H1 (cell line): ENCODE measurements around the gene SLC8B1. TPM values are rescaled to one million over a fixed set of nuclear protein-coding genes. Genes with fewer than 3 reads are reported as not detected.

Experiments used
- CTCF ChIA-PET: fragments of 300-600 bp; sonication (Branson Sonifier 250); formaldehyde crosslinking; loops from one replicate; lab custom pipeline; 2021; ENCODE audit not compliant: partially characterized antibody; lab: Charles Lee
- POLR2A ChIA-PET: fragments of 300-600 bp; sonication (Branson Sonifier 250); formaldehyde crosslinking; loops from one replicate; lab custom pipeline; 2021; ENCODE audit warnings: inconsistent platforms; ENCODE audit not compliant: partially characterized antibody; lab: Charles Lee
- DNase-seq, 2 experiments: peaks; one replicate each; pipeline versions ENCODE4 v3.0.0 to v3.0.0-alpha.2; 2010 to 2022; ENCODE audit warnings: low spot score in 2 of 2, low read depth in 1 of 2, mixed read lengths in 1 of 2
- FAIRE-seq: peaks from 2 replicates; lab custom pipeline; 2011; peaks lifted over from hg19 to GRCh38; lab: Jason Lieb, UNC
- H2AFZ ChIP-seq: 2 replicates; pipeline ENCODE4 v1.8.1; 2012; ENCODE audit warnings: low read length, inconsistent platforms
- H2AK5ac ChIP-seq: 2 replicates; pipeline ENCODE4 v1.6.1; 2013; ENCODE audit warnings: low read depth, low read length
- H2BK120ac ChIP-seq: replicated peaks from 2 replicates; pipeline ENCODE3; 2013; ENCODE audit warnings: low read depth, low read length, inconsistent platforms
- H2BK12ac ChIP-seq: 2 replicates; pipeline ENCODE4 v1.6.1; 2013; ENCODE audit warnings: low read depth, low read length
- H2BK15ac ChIP-seq: 2 replicates; pipeline ENCODE4 v1.6.1; 2013; ENCODE audit warnings: low read length
- H2BK20ac ChIP-seq: 2 replicates; pipeline ENCODE4 v1.6.1; 2013; ENCODE audit warnings: low read length
- H2BK5ac ChIP-seq: 2 replicates; pipeline ENCODE4 v1.6.1; 2013; ENCODE audit warnings: low read depth, low read length
- H3K14ac ChIP-seq: 2 replicates; pipeline ENCODE4 v1.6.1; 2013; ENCODE audit warnings: inconsistent platforms; ENCODE audit not compliant: insufficient read length
- H3K18ac ChIP-seq: 2 replicates; pipeline ENCODE4 v1.6.1; 2013; ENCODE audit warnings: low read length; ENCODE audit errors: extremely low read depth
- H3K23ac ChIP-seq: 2 replicates; pipeline ENCODE4 v1.6.1; 2013; ENCODE audit warnings: inconsistent platforms; ENCODE audit not compliant: insufficient read length
- H3K23me2 ChIP-seq: 2 replicates; pipeline ENCODE4 v1.6.1; 2013; ENCODE audit warnings: low read depth, low read length
- H3K27ac ChIP-seq: 2 replicates; pipeline ENCODE4 v1.6.1; 2011; ENCODE audit warnings: low read depth, low read length, inconsistent platforms
- H3K27me3 ChIP-seq, 4 experiments: replicated peaks in 1 of 4; 1 replicate in 1 of 4; 2 replicates in 3 of 4; pipeline versions ENCODE4 v1.6.1 to v1.8.1; 2011 to 2013; ENCODE audit warnings: low read length in 3 of 4, mild to moderate bottlenecking in 3 of 4, inconsistent platforms in 2 of 4, mixed read lengths in 2 of 4, moderate library complexity in 1 of 4; ENCODE audit not compliant: control insufficient read depth in 3 of 4, insufficient read depth in 3 of 4; ENCODE audit errors: extremely low read depth in 1 of 4
- H3K36me3 ChIP-seq, 4 experiments: 2 replicates each; pipeline versions ENCODE4 v1.6.1 to v1.8.1; 2011 to 2013; ENCODE audit warnings: mild to moderate bottlenecking in 4 of 4, low read length in 3 of 4, moderate library complexity in 2 of 4, control low read depth in 1 of 4, inconsistent platforms in 1 of 4; ENCODE audit not compliant: insufficient read depth in 4 of 4, control insufficient read depth in 2 of 4
- H3K4ac ChIP-seq: replicated peaks from 2 replicates; pipeline ENCODE3; 2013; ENCODE audit warnings: low read length, low read depth, mixed read lengths, inconsistent platforms; ENCODE audit not compliant: insufficient read length
- H3K4me1 ChIP-seq, 4 experiments: replicated peaks in 1 of 4; 1 replicate in 1 of 4; 2 replicates in 3 of 4; pipeline versions ENCODE4 v1.6.1 to v1.8.1; 2011 to 2013; ENCODE audit warnings: low read length in 3 of 4, inconsistent platforms in 2 of 4, mixed read lengths in 1 of 4; ENCODE audit not compliant: insufficient read depth in 4 of 4, control insufficient read depth in 3 of 4
- H3K4me2 ChIP-seq, 2 experiments: 2 replicates each; pipeline versions ENCODE4 v1.6.1 to v1.8.1; 2011 to 2013; ENCODE audit warnings: low read depth in 2 of 2, low read length in 2 of 2, control low read depth in 1 of 2, inconsistent platforms in 1 of 2, mild to moderate bottlenecking in 1 of 2; ENCODE audit not compliant: insufficient read depth in 1 of 2
- H3K4me3 ChIP-seq, 4 experiments: fragments of 200-600, 300-600 bp in 1 of 4; sonication (generic), shearing (Covaris generic), sonication (Bioruptor Twin) in 1 of 4; 2 replicates each; pipeline versions ENCODE4 v1.5.1 to v1.8.1; 2011 to 2016; ENCODE audit warnings: low read length in 4 of 4, low read depth in 3 of 4, control low read depth in 2 of 4, inconsistent platforms in 2 of 4, mild to moderate bottlenecking in 2 of 4, mixed read lengths in 1 of 4, moderate library complexity in 1 of 4; ENCODE audit not compliant: insufficient read depth in 2 of 4; ENCODE audit errors: extremely low read depth in 1 of 4
- H3K56ac ChIP-seq: replicated peaks from 2 replicates; pipeline ENCODE3; 2013; ENCODE audit warnings: low read depth, mild to moderate bottlenecking, mixed read lengths, low read length, inconsistent platforms; ENCODE audit not compliant: insufficient read length
- H3K79me1 ChIP-seq: 2 replicates; pipeline ENCODE4 v1.6.1; 2013; ENCODE audit warnings: low read depth, low read length, control low read depth
- H3K79me2 ChIP-seq, 2 experiments: 2 replicates each; pipeline versions ENCODE4 v1.6.1 to v1.8.1; 2012 to 2013; ENCODE audit warnings: low read length in 2 of 2, mild to moderate bottlenecking in 2 of 2, inconsistent platforms in 1 of 2; ENCODE audit not compliant: insufficient read depth in 2 of 2, control insufficient read depth in 1 of 2
- H3K9ac ChIP-seq, 4 experiments: replicated peaks in 1 of 4; 1 replicate in 1 of 4; 2 replicates in 3 of 4; pipeline versions ENCODE4 v1.6.1 to v1.8.1; 2011 to 2013; ENCODE audit warnings: low read depth in 3 of 4, low read length in 3 of 4, control low read depth in 2 of 4, mild to moderate bottlenecking in 2 of 4, moderate library complexity in 2 of 4, inconsistent platforms in 1 of 4; ENCODE audit errors: extremely low read depth in 1 of 4
- H3K9me3 ChIP-seq, 2 experiments: 2 replicates each; pipeline versions ENCODE4 v1.6.1 to v1.8.1; 2012 to 2013; ENCODE audit warnings: mild to moderate bottlenecking in 2 of 2, moderate library complexity in 2 of 2, control low read depth in 1 of 2, inconsistent platforms in 1 of 2, low read depth in 1 of 2, low read length in 1 of 2, mixed read lengths in 1 of 2; ENCODE audit not compliant: insufficient read depth in 2 of 2
- H4K20me1 ChIP-seq, 2 experiments: replicated peaks in 1 of 2; 2 replicates each; pipeline versions ENCODE3 to v1.8.1; 2011 to 2013; ENCODE audit warnings: inconsistent platforms in 2 of 2, low read length in 2 of 2, mild to moderate bottlenecking in 1 of 2; ENCODE audit not compliant: insufficient read depth in 2 of 2, control insufficient read depth in 1 of 2
- H4K5ac ChIP-seq: 2 replicates; pipeline ENCODE4 v1.6.1; 2013; ENCODE audit warnings: low read length, low read depth, mixed read lengths, inconsistent platforms; ENCODE audit not compliant: insufficient read length
- H4K8ac ChIP-seq: 2 replicates; pipeline ENCODE4 v1.8.0; 2013; ENCODE audit warnings: mild to moderate bottlenecking, moderate library complexity, low read length, inconsistent platforms; ENCODE audit not compliant: insufficient read depth; ENCODE audit errors: extremely low read depth
- H4K91ac ChIP-seq: replicated peaks from 2 replicates; pipeline ENCODE3; 2013; ENCODE audit warnings: low read length, mixed read lengths, inconsistent platforms; ENCODE audit not compliant: insufficient read length
- FOSL1 ChIP-seq: IDR thresholded peaks from 2 replicates; pipeline ENCODE4 v1.6.1; 2011; ENCODE audit warnings: mild to moderate bottlenecking, low read depth, low read length, moderate library complexity; ENCODE audit not compliant: insufficient read depth
- HDAC6 ChIP-seq: IDR thresholded peaks from one replicate; pipeline ENCODE4 v1.7.1; 2012; ENCODE audit warnings: low read depth, mild to moderate bottlenecking, inconsistent platforms, low read length, moderate library complexity
- JUN ChIP-seq: IDR thresholded peaks from 2 replicates; pipeline ENCODE4 v1.6.1; 2011; ENCODE audit warnings: low read depth, mild to moderate bottlenecking, improper control_type of control experiment, low read length
- PHF8 ChIP-seq: fragments of 200-600 bp; sonication (generic); conservative IDR thresholded peaks from 2 replicates; pipeline ENCODE4 v1.7.1; 2012; ENCODE audit warnings: low read depth, mild to moderate bottlenecking, inconsistent platforms, low read length, moderate library complexity
- POU5F1 ChIP-seq: IDR thresholded peaks from 2 replicates; pipeline ENCODE4 v1.6.1; 2011; ENCODE audit warnings: low read depth, mild to moderate bottlenecking, low read length, moderate library complexity
- RAD21 ChIP-seq, 2 experiments: IDR thresholded peaks in 1 of 2; conservative IDR thresholded peaks in 1 of 2; 2 replicates each; pipeline ENCODE4 v1.6.1; 2011; ENCODE audit warnings: low read depth in 2 of 2, low read length in 2 of 2, improper control_type of control experiment in 1 of 2, inconsistent platforms in 1 of 2, mild to moderate bottlenecking in 1 of 2, moderate library complexity in 1 of 2
- RFX5 ChIP-seq: IDR thresholded peaks from 2 replicates; pipeline ENCODE4 v1.6.1; 2011; ENCODE audit warnings: low read depth, low read length, improper control_type of control experiment, borderline replicate concordance
- RXRA ChIP-seq: IDR thresholded peaks from 2 replicates; pipeline ENCODE4 v1.6.1; 2011; ENCODE audit warnings: low read depth, mild to moderate bottlenecking, low read length, moderate library complexity; ENCODE audit not compliant: insufficient read depth
- SP1 ChIP-seq: IDR thresholded peaks from 2 replicates; pipeline ENCODE4 v1.6.1; 2011; ENCODE audit warnings: low read depth, low read length
- TBP ChIP-seq: IDR thresholded peaks from 2 replicates; pipeline ENCODE4 v1.6.1; 2011; ENCODE audit warnings: low read depth, low read length, improper control_type of control experiment
- ZNF274 ChIP-seq: IDR thresholded peaks from 2 replicates; pipeline ENCODE4 v1.7.0; 2012; ENCODE audit warnings: low read length, borderline replicate concordance; ENCODE audit errors: extremely low read depth
- WGBS, 2 experiments: shearing (Covaris generic) in 1 of 2; methylation state at CpG; one replicate each; pipeline versions ENCODE4 v1.1.6 to v1.1.7; 2013 to 2015; ENCODE audit warnings: low lambda C conversion rate in 2 of 2, mixed read lengths in 2 of 2, inconsistent platforms in 1 of 2, low coverage in 1 of 2, missing lambda C conversion rate in 1 of 2; ENCODE audit not compliant: insufficient replicate concordance in 2 of 2, insufficient coverage in 1 of 2, insufficient read length in 1 of 2; ENCODE audit errors: extremely low coverage in 1 of 2, missing lambda C conversion rate in 1 of 2; 5-methylcytosine and 5-hydroxymethylcytosine counted together
- polyA plus RNA-seq, 7 experiments: library from polyadenylated mRNA; depleted of rRNA in 3 of 7; stranded (reverse) in 5 of 7; unstranded in 2 of 7; fragments of >200 nt in 5 of 7; fragments of 200-250 nt in 2 of 7; gene quantifications; 1 replicate in 5 of 7; 2 replicates in 1 of 7; 4 replicates in 1 of 7; pipeline versions ENCODE4 v1.2.1 to v1.2.3, GENCODE V29; 2011 to 2013; ENCODE audit warnings: missing spikeins in 2 of 7, mixed read lengths in 2 of 7
- total RNA-seq: library from RNA; stranded (reverse); fragmentation: NEBNext Ultra II Directional; extraction: Animal tissue kit (Norgen Biotek cat#: 25700); gene quantifications from 2 replicates; pipeline ENCODE4 v1.2.1, GENCODE V29; 2021

Gene SLC8B1
- total and polyA plus RNA-seq, 2 of the 8 experiments (the other 6 are each of a cell fraction or from before 2014, with no cell fraction given): 11.2 to 19.1 TPM

DNA sequence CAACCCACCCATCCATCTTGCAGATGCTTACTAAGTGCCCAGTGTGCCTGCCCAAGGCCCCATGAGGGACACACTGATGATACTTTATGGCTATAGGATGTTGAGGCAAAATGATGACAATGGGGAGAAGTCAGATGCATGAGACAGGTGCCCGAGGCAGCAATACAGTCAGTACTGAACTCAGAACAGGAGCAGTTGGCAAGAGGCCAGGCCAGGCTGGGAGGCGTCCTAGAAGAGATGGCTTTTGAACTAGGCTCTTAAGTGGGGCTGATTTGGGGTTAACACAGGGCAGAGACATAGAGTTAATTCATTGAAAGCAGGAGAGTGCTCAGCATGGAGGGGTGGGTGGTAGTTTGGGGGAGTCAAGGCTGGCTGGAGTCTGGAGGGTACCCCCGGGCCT lies 39.1 kb upstream of the SLC8B1 start:
- no peak overlapping the region for H2BK12ac ChIP-seq
- no peak overlapping the region for H2AFZ ChIP-seq
- CTCF ChIA-PET: interaction anchor here (1.2 kb wide), 1 partner anchor 14 kb away, joined by 3 read pairs; no protein-coding TSS in a partner anchor
- H3K4me2 ChIP-seq: no peak overlapping the region
- H3K23me2 ChIP-seq: peaks cover 5% of the 10 kb centered on the region; the same call in 1 of the 2 replicates
- H3K9ac ChIP-seq: no peak overlapping the region; a peak in 1 of 7 replicates
- no peak overlapping the region for H2BK120ac ChIP-seq
- peaks cover 4% of the 10 kb centered on the region; the same call in 1 of the 2 replicates for H3K79me1 ChIP-seq
- no peaks in the 10 kb centered on the region for H3K27me3 ChIP-seq
- H2BK20ac ChIP-seq: no peak overlapping the region
- H3K79me2 ChIP-seq: no peaks in the 10 kb centered on the region
- WGBS, 2 experiments: 86% methylated on average over 3 of the region's 3 CpGs; no CpG with 5 or more reads in 1 of the 2 experiments
- H3K36me3 ChIP-seq: peaks cover 0 to 7% (median 0%) of the 10 kb centered on the region in 4 experiments; a peak in 5 of 8 replicates
- no peak overlapping the region for H4K5ac ChIP-seq
- DNase-seq (no peak), FAIRE-seq (no peak)
- H3K4me3 ChIP-seq: no peak overlapping the region
- H3K14ac ChIP-seq: no peak overlapping the region
- H3K4ac ChIP-seq: no peak overlapping the region
- H4K20me1 ChIP-seq: peaks cover 0 to 7% of the 10 kb centered on the region in 2 experiments
- no peak overlapping the region for H3K27ac ChIP-seq
- H3K56ac ChIP-seq: no peak overlapping the region
- H3K9me3 ChIP-seq: no peaks in the 10 kb centered on the region
- H3K4me1 ChIP-seq: no peaks in the 10 kb centered on the region
- POLR2A ChIA-PET: no interaction called here
- H3K18ac ChIP-seq: no peak overlapping the region
- H4K91ac ChIP-seq: no peak overlapping the region
- no peak overlapping the region for H2AK5ac ChIP-seq
- H3K23ac ChIP-seq: no peak overlapping the region
- H4K8ac ChIP-seq: no peak overlapping the region
- no peak overlapping the region for H2BK15ac ChIP-seq
- H2BK5ac ChIP-seq: no peak overlapping the region
- TF ChIP-seq JUN (no peak), HDAC6 (no peak), POU5F1 (no peak), RXRA (no peak), RFX5 (no peak), FOSL1 (no peak), TBP (no peak), RAD21 (IDR thresholded peaks at IDR 0.05 in 1 of 2, conservative IDR thresholded peaks at IDR 0.05 in 1 of 2; ENCODE audit: low read depth in 2 of 2, low read length in 2 of 2) (no peak), PHF8 (no peak), SP1 (no peak), ZNF274 (no peak)
